Measurements from ENCODE around the gene ATP8A2. TPM values are rescaled to one million over a fixed set of nuclear protein-coding genes. Genes with fewer than 3 reads are reported as not detected.
"Not testable (repeated sequence)": the region's sequence is repeated elsewhere in the genome, so short reads cannot be mapped to it uniquely, and the experiment has no call there.

ATP8A2 gene
- total RNA-seq, 4 donors from 2014 or later, result 0.29 to 0.65 (median 0.46) TPM

DNA sequence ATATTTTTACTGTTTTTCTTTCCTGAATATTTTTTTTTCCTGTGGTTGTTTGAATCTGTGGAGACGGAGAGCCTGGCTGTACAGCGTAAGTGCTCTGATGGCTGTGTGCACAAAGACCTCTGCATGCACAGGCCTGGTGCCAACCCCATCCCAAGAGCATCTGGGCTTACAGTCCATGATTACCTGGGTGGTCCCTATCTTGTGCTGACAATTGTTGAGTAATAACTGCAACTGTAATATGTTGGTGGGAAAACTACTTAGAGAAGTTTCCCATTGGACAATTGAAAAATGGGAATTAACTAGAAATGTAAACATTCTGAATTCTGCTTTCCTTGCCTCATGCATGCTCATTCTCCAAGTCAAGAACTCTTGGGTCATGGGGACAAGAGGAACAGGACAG is 411.3 kb downstream of the ATP8A2 start:
- no peak overlapping the region for H3K27ac ChIP-seq (replicated peaks in 1 of 4)
- TF ChIP-seq, protein P1, sequence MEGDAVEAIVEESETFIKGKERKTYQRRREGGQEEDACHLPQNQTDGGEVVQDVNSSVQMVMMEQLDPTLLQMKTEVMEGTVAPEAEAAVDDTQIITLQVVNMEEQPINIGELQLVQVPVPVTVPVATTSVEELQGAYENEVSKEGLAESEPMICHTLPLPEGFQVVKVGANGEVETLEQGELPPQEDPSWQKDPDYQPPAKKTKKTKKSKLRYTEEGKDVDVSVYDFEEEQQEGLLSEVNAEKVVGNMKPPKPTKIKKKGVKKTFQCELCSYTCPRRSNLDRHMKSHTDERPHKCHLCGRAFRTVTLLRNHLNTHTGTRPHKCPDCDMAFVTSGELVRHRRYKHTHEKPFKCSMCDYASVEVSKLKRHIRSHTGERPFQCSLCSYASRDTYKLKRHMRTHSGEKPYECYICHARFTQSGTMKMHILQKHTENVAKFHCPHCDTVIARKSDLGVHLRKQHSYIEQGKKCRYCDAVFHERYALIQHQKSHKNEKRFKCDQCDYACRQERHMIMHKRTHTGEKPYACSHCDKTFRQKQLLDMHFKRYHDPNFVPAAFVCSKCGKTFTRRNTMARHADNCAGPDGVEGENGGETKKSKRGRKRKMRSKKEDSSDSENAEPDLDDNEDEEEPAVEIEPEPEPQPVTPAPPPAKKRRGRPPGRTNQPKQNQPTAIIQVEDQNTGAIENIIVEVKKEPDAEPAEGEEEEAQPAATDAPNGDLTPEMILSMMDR (IDR thresholded peaks at IDR 0.05), result no peak
- TF ChIP-seq POLR2AphosphoS5 (IDR thresholded peaks at IDR 0.05), result no peak
- no peak for TF ChIP-seq POLR2A (IDR thresholded peaks at IDR 0.05; ENCODE audit: low read depth)
- no peak for TF ChIP-seq EP300 (IDR thresholded peaks at IDR 0.05)
- no peak overlapping the region for H3K4me3 ChIP-seq
- intact Hi-C loops (cut with DNase I), result no loop called here
- H3K27me3 ChIP-seq, result peaks cover 0 to 5% (median 0%) of the 10 kb centered on the region in 4 donors
- no peaks in the 10 kb centered on the region for H3K9me3 ChIP-seq
- no peak for DNase-seq (ENCODE audit: extremely low spot score)
- WGBS, result 84% methylated on average over 2 of the region's 2 CpGs
- H3K36me3 ChIP-seq, result no peaks in the 10 kb centered on the region
- H3K4me1 ChIP-seq, result no peaks in the 10 kb centered on the region

DNA sequence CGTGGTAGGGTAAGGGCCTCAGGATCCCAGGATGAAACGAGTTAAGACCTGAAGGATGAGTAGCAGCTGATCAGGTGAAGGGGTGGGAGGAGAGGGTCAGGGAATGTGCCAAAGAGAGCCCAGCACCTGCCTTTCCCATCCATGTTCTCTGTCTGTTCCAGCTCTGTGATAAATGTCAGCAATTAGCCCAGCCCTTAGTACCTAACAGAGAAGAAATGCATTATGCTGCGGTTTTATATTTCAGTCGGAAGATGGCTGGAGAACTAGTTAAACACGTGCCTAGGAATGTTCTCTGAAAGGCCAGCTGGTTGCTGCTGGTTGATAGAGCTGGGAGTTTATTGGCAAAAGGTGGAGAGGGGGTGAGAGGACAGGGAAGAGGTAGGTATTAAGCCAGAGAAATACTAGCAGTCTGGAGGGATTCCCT is 411.8 kb downstream of the ATP8A2 start:
- Histone ChIP-seq H3K4me3 (no peak overlapping the region), H3K9me3 (no peaks in the 10 kb centered on the region), H3K4me1 (no peaks in the 10 kb centered on the region), H3K36me3 (no peaks in the 10 kb centered on the region), H3K27ac (replicated peaks in 1 of 4) (no peak overlapping the region), H3K27me3 (peaks cover 0 to 2% (median 0%) of the 10 kb centered on the region in 4 donors)
- TF ChIP-seq POLR2AphosphoS5 (IDR thresholded peaks at IDR 0.05), result no peak
- TF ChIP-seq, protein P1 (IDR thresholded peaks at IDR 0.05), result no peak
- no peak for TF ChIP-seq POLR2A (IDR thresholded peaks at IDR 0.05; ENCODE audit: low read depth)
- TF ChIP-seq EP300 (IDR thresholded peaks at IDR 0.05), result no peak
- 62% methylated on average over 5 of the region's 5 CpGs for WGBS
- intact Hi-C loops (cut with DNase I), result no loop called here
- no peak for DNase-seq (ENCODE audit: extremely low spot score)

DNA sequence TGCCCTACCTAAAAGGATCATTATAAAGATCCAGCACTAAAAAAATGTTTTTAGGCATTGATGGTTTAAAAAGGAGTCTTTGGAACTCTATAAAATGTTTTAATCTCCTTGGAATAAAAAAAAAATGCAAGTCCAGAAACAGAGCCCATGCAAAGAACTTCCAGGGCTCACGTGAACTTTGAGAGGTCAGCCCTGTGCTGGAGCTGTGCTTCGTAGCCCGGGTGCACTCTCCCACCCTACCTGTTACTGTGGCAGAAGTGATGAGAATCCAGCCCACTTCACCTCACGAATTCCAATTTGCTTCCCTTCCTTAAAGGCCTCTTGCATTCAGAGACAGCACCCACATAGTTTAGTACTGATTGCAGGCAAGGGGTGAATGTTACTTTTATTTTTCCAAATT is 412.3 kb downstream of the ATP8A2 start:
- H3K4me1 ChIP-seq, result no peaks in the 10 kb centered on the region
- no peaks in the 10 kb centered on the region for H3K36me3 ChIP-seq
- 63% methylated on average over 4 of the region's 4 CpGs for WGBS
- TF ChIP-seq EP300 (IDR thresholded peaks at IDR 0.05) (no peak), POLR2AphosphoS5 (IDR thresholded peaks at IDR 0.05) (no peak), POLR2A (IDR thresholded peaks at IDR 0.05; ENCODE audit: low read depth) (no peak)
- TF ChIP-seq, protein P1 (IDR thresholded peaks at IDR 0.05), result no peak
- no peaks in the 10 kb centered on the region for H3K9me3 ChIP-seq
- H3K27me3 ChIP-seq, result no peaks in the 10 kb centered on the region
- no peak overlapping the region for H3K27ac ChIP-seq (replicated peaks in 1 of 4)
- intact Hi-C loops (cut with DNase I), result no loop called here
- no peak overlapping the region for H3K4me3 ChIP-seq
- DNase-seq (ENCODE audit: extremely low spot score), result no peak

DNA sequence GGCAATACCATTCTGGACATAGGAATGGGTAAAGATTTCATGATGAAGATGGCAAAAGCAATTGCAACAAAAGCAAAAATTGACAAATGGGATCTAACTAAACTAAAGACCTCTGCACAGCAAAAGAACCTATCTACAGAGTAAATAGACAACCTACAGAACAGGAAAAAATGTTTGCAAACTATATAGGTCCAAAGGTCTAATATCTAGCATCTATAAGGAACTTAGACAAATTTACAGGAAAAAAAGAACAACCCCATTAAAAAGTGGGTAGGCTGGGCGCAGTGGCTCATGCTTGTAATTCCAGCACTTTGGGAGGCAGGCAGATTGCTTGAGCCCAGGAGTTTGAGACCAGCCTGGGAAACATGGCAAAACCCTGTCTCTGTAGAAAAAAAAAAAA is 418.4 kb downstream of the ATP8A2 start:
- H3K4me1 ChIP-seq; H3K4me3 ChIP-seq; H3K27ac ChIP-seq (replicated peaks in 1 of 4); H3K36me3 ChIP-seq; intact Hi-C loops (cut with DNase I); H3K9me3 ChIP-seq; H3K27me3 ChIP-seq; DNase-seq (ENCODE audit: extremely low spot score): not testable (repeated sequence)
- WGBS, result 97% methylated on average over 1 of the region's 1 CpG

DNA sequence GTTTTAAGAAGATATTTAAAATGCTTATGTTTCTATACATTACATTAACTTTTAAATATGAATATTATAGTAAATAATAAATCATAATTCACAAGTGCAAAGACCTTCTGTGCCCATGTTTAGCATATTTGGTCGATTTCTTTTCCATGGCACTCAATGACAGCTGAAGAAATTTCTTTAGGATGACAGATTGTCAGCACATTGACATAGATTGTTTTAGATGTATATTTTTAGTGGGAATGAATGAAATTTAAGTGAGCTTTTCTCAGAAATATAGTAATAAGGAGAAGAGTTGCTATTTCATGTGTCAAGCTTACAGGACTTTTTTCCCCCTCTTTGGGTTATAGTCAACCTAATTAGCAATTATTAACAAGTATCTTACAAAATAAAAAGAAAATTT is 423.5 kb downstream of the ATP8A2 start:
- Histone ChIP-seq H3K4me3 (no peak overlapping the region), H3K9me3 (no peaks in the 10 kb centered on the region), H3K4me1 (no peaks in the 10 kb centered on the region), H3K36me3 (no peaks in the 10 kb centered on the region), H3K27ac (replicated peaks in 1 of 4) (no peak overlapping the region), H3K27me3 (peaks cover 0 to 3% (median 0%) of the 10 kb centered on the region in 4 donors)
- TF ChIP-seq POLR2AphosphoS5 (IDR thresholded peaks at IDR 0.05), result no peak
- TF ChIP-seq POLR2A (IDR thresholded peaks at IDR 0.05; ENCODE audit: low read depth), result no peak
- TF ChIP-seq, protein P1 (IDR thresholded peaks at IDR 0.05), result no peak
- TF ChIP-seq EP300 (IDR thresholded peaks at IDR 0.05), result no peak
- 90% methylated on average over 1 of the region's 1 CpG for WGBS
- intact Hi-C loops (cut with DNase I), result no loop called here
- no peak for DNase-seq (ENCODE audit: extremely low spot score)
